NCI-H524 (cell line): ENCODE data around the gene NEB.

Experiments
- DNase-seq, 2 experiments: peaks; one replicate each; lab custom pipeline; 2025; lab: John Stamatoyannopoulos, UW

NEB gene

GRCh38 chr2:151549191-151549590, 185.1 kb downstream of the NEB start:
- DNase-seq, result no peak

GRCh38 chr2:151544449-151544848, 189.8 kb downstream of the NEB start:
- no peak for DNase-seq

- DNase-seq, result no peak
Measured at GRCh38 chr2:151543876-151544275, 190.4 kb downstream of the NEB start.

GRCh38 chr2:151534001-151534400, 200.3 kb downstream of the NEB start:
- no peak for DNase-seq

GRCh38 chr2:151533127-151533526, 201.1 kb downstream of the NEB start:
- DNase-seq, result no peak

- DNase-seq, result no peak
Measured at GRCh38 chr2:151526572-151527090, 207.6 kb downstream of the NEB start.

- no peak for DNase-seq
Measured at GRCh38 chr2:151525821-151526373, 208.4 kb downstream of the NEB start.

GRCh38 chr2:151523850-151524249, 210.4 kb downstream of the NEB start:
- DNase-seq, result no peak

GRCh38 chr2:151522556-151522955, 211.7 kb downstream of the NEB start:
- no peak for DNase-seq

- no peak for DNase-seq
Measured at GRCh38 chr2:151520976-151521375, 213.3 kb downstream of the NEB start.

GRCh38 chr2:151518802-151519201, 215.5 kb downstream of the NEB start:
- no peak for DNase-seq

- no peak for DNase-seq
Measured at GRCh38 chr2:151508519-151508918, 225.8 kb downstream of the NEB start.

GRCh38 chr2:151506170-151506569, 228.1 kb downstream of the NEB start:
- no peak for DNase-seq

GRCh38 chr2:151498178-151498577, 236.1 kb downstream of the NEB start:
- no peak for DNase-seq

- no peak for DNase-seq
Measured at GRCh38 chr2:151491496-151491895, 242.8 kb downstream of the NEB start.

GRCh38 chr2:151490276-151490675, 244.0 kb downstream of the NEB start:
- no peak for DNase-seq

- DNase-seq, result no peak
Measured at GRCh38 chr2:151486053-151486452, 248.2 kb downstream of the NEB start.

GRCh38 chr2:151484100-151484499, 250.2 kb downstream of the NEB start:
- no peak for DNase-seq

GRCh38 chr2:151483546-151483945, 250.7 kb downstream of the NEB start:
- DNase-seq, result no peak

- no peak for DNase-seq
Measured at GRCh38 chr2:151482171-151482725, 252.0 kb downstream of the NEB start.

- DNase-seq, result no peak
Measured at GRCh38 chr2:151481744-151482143, 252.5 kb downstream of the NEB start.

- DNase-seq, result no peak
Measured at GRCh38 chr2:151478011-151478410, 256.3 kb downstream of the NEB start.

GRCh38 chr2:151476287-151476686, 258.0 kb downstream of the NEB start:
- DNase-seq, result no peak

- DNase-seq, result no peak
Measured at GRCh38 chr2:151475071-151475470, 259.2 kb downstream of the NEB start.
